ENCODE results near the gene VDAC2.
A peak's percentile ranks its signal among the peaks of the same experiment; 100 is the strongest.
"Not testable (repeated sequence)": the region's sequence is repeated elsewhere in the genome, so short reads cannot be mapped to it uniquely, and the experiment has no call there.

VDAC2 gene

GRCh38 chr10:75210282-75211006 is at the start of gene VDAC2:
TSS of gene VDAC2 (plus strand) at chr10:75210796. CDS start at chr10:75211159, 363 bp downstream.
- no peak for DNase-seq

- no peak for DNase-seq
These were observed 44.6 kb upstream of the VDAC2 start for GRCh38 chr10:75165684-75166622.

GRCh38 chr10:75166623-75166972 is 44.0 kb upstream of the VDAC2 start:
- DNase-seq, result no peak

- DNase-seq, result no peak
These were observed 42.3 kb upstream of the VDAC2 start for GRCh38 chr10:75168275-75168674.

GRCh38 chr10:75170215-75170614 is 40.4 kb upstream of the VDAC2 start:
- DNase-seq, result no peak

GRCh38 chr10:75175046-75175445 is 35.5 kb upstream of the VDAC2 start:
- DNase-seq, result no peak

GRCh38 chr10:75176046-75176445 is 34.5 kb upstream of the VDAC2 start:
- no peak for DNase-seq

- no peak for DNase-seq
These were observed 33.9 kb upstream of the VDAC2 start for GRCh38 chr10:75176736-75177135.

GRCh38 chr10:75179657-75180177 is 30.9 kb upstream of the VDAC2 start:
- DNase-seq, result no peak

GRCh38 chr10:75180592-75180991 is 30.0 kb upstream of the VDAC2 start:
- DNase-seq, result no peak

- no peak for DNase-seq
These were observed 29.5 kb upstream of the VDAC2 start for GRCh38 chr10:75181073-75181472.

GRCh38 chr10:75186310-75186709 is 24.3 kb upstream of the VDAC2 start:
- DNase-seq, result no peak

GRCh38 chr10:75187961-75188426 is 22.6 kb upstream of the VDAC2 start:
- DNase-seq, result peak; percentile 3

- DNase-seq, result not testable (repeated sequence)
These were observed 22.1 kb upstream of the VDAC2 start for GRCh38 chr10:75188522-75188921.

- no peak for DNase-seq
These were observed 21.1 kb upstream of the VDAC2 start for GRCh38 chr10:75189266-75190096.

- peak; percentile 1 for DNase-seq
These were observed 18.6 kb upstream of the VDAC2 start for GRCh38 chr10:75191821-75192568.

GRCh38 chr10:75194625-75195024 is 16.0 kb upstream of the VDAC2 start:
- DNase-seq, result not testable (repeated sequence)

GRCh38 chr10:75195035-75195763 is 15.4 kb upstream of the VDAC2 start:
- DNase-seq, result no peak

GRCh38 chr10:75197066-75197465 is 13.5 kb upstream of the VDAC2 start:
- no peak for DNase-seq

- no peak for DNase-seq
These were observed 12.7 kb upstream of the VDAC2 start for GRCh38 chr10:75197906-75198305.

- not testable (repeated sequence) for DNase-seq
These were observed 10.6 kb upstream of the VDAC2 start for GRCh38 chr10:75199949-75200348.

All from NCI-H2029 treated with DMSO at 0.1 percent for 48 hours (cell line).